Right lobe of liver (tissue), 4 donors: Measurements from ENCODE around the gene ERICH2.

Source experiments
- CTCF ChIP-seq, 4 donors: fragments of 200-600 bp in 3 of 4; fragments of 450-650 bp in 1 of 4; IDR thresholded peaks; one replicate each; pipeline versions ENCODE4 v1.5.1 to v1.8.0; 2016 to 2022; ENCODE audit warnings: antibody characterized with exemption in 4 of 4, mild to moderate bottlenecking in 2 of 4
- POLR2A ChIP-seq: fragments of 450-650 bp; IDR thresholded peaks from one replicate; pipeline ENCODE4 v1.6.1; 2017; ENCODE audit warnings: antibody characterized with exemption, mild to moderate bottlenecking
- donor health status: DM: no; HTN: no; CAD: no.
- donor health status: DM: no; HTN: no; CAD: no.
- donor health status: DM: no; HTN: yes; CAD: no.

DNA sequence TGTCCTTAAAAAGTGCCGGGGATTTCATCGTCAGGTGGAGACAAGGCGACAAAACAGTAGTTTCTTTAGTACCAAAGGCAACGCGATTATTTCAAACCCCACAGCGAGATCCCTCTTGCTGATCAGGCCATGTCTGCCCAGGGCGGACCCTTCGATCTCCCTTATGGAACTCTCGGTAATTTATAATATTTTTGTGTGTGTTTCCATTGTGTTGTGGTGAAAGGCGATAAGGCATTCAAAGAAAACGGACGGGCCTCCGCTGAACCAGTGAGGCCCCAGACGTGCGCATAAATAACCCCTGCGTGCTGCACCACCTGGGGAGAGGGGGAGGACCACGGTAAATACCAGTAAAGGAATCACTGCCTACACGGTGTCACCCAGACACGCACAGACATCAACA lies 45.1 kb downstream of the ERICH2 start:
- TF ChIP-seq CTCF (IDR thresholded peaks at IDR 0.05) = no peak
- TF ChIP-seq POLR2A = no peak
